GM12873 (cell line): ENCODE data around the gene NUP214.

Experiments
- CTCF ChIP-seq: IDR thresholded peaks from 2 replicates; pipeline ENCODE4 v1.5.1; 2012; ENCODE audit warnings: low read depth, mild to moderate bottlenecking, moderate library complexity, low read length, control low read depth; ENCODE audit not compliant: insufficient read depth; ENCODE audit errors: missing control alignments

NUP214 gene

GRCh38 chr9:131125288-131126058 lies at the start of gene NUP214:
Gene NUP214 (plus strand): TSS chr9:131125586. CDS start chr9:131125705, 119 bp downstream.
- TF ChIP-seq CTCF, result no peak

GRCh38 chr9:131076347-131077195 lies 48.8 kb upstream of the NUP214 start:
- TF ChIP-seq CTCF, result no peak

- TF ChIP-seq CTCF, result no peak
Observed at GRCh38 chr9:131078427-131079366, 46.7 kb upstream of the NUP214 start.

GRCh38 chr9:131080589-131080988 lies 44.8 kb upstream of the NUP214 start:
- TF ChIP-seq CTCF, result no peak

GRCh38 chr9:131081868-131082267 lies 43.5 kb upstream of the NUP214 start:
- TF ChIP-seq CTCF, result no peak

GRCh38 chr9:131082774-131083512 lies 42.4 kb upstream of the NUP214 start:
- no peak for TF ChIP-seq CTCF
